ENCODE data around the gene REEP6. TPM values are rescaled to one million over a fixed set of nuclear protein-coding genes. Genes with fewer than 3 reads are reported as not detected.

REEP6 gene
- total RNA-seq, 4 donors from 2014 or later = 4.2 to 8.5 (median 5.9) TPM

- H3K27me3 ChIP-seq = no peaks in the 10 kb centered on the region
These were observed 2.7 kb upstream of the REEP6 start for GRCh38 chr19:1488282-1488601.

GRCh38 chr19:1489463-1490310, 1.3 kb upstream of the REEP6 start:
- Histone ChIP-seq H3K27ac (peak overlapping the region in 2 of 3 donors; percentile 2 to 26), H3K4me1 (peaks cover 12 to 14% of the 10 kb centered on the region in 2 donors), H3K36me3 (no peaks in the 10 kb centered on the region), H3K27me3 (no peaks in the 10 kb centered on the region), H3K9me3 (no peaks in the 10 kb centered on the region), H3K4me3 (replicated peaks in 1 of 3) (peak overlapping the region in 2 of 3 donors; percentile 42 to 47)
- TF ChIP-seq POLR2A (IDR thresholded peaks at IDR 0.05) (no peak), CTCF (IDR thresholded peaks at IDR 0.05) (no peak)
- WGBS, 2 donors = 33 to 62% methylated on average over 10 to 22 of the region's 37 CpGs
- DNase-seq = no peak
- intact Hi-C loops (cut with DNase I) = no loop called here

More at GRCh38 chr19:1488282-1488601, 2.7 kb upstream of the REEP6 start:
- Histone ChIP-seq H3K4me3 (replicated peaks in 1 of 3) (no peak overlapping the region), H3K27ac (no peak overlapping the region), H3K4me1 (peaks cover 12 to 14% of the 10 kb centered on the region in 2 donors), H3K36me3 (no peaks in the 10 kb centered on the region), H3K9me3 (no peaks in the 10 kb centered on the region)
- no peak for TF ChIP-seq POLR2A (IDR thresholded peaks at IDR 0.05)
- no peak for TF ChIP-seq CTCF (IDR thresholded peaks at IDR 0.05)
- DNase-seq = no peak
- intact Hi-C loops (cut with DNase I) = no loop called here
- WGBS, 2 donors = 92 to 98% methylated on average over 10 to 11 of the region's 11 CpGs

GRCh38 chr19:1490311-1491113, 469 bp upstream of the REEP6 start, which contains the start of gene PCSK4:
Gene PCSK4, minus strand, starts transcription at chr19:1490350. Its CDS starts 4 bp downstream, at chr19:1490346.
- H3K36me3 ChIP-seq = no peaks in the 10 kb centered on the region
- H3K27me3 ChIP-seq = no peaks in the 10 kb centered on the region
- 1% methylated on average over 44 to 52 of the region's 74 CpGs for WGBS, 2 donors
- intact Hi-C loops (cut with DNase I) = no loop called here
- H3K4me1 ChIP-seq = peaks cover 12 to 14% of the 10 kb centered on the region in 2 donors
- peak within 1 kb of the TSS in 2 of 3 donors; percentile 2 to 26 for H3K27ac ChIP-seq
- peak; percentile 98 to 99 for DNase-seq
- H3K4me3 ChIP-seq (replicated peaks in 1 of 3) = peak within 1 kb of the TSS in 2 of 3 donors; percentile 42 to 47
- TF ChIP-seq CTCF (IDR thresholded peaks at IDR 0.05) (no peak), POLR2A (IDR thresholded peaks at IDR 0.05) (peak in 1 of 2 donors; percentile 39)
- H3K9me3 ChIP-seq = no peaks in the 10 kb centered on the region

- H3K27ac ChIP-seq = no peak overlapping the region
- intact Hi-C loops (cut with DNase I) = no loop called here
- no peak for TF ChIP-seq CTCF (IDR thresholded peaks at IDR 0.05)
- TF ChIP-seq POLR2A (IDR thresholded peaks at IDR 0.05) = no peak
- no peak for DNase-seq
- no peaks in the 10 kb centered on the region for H3K27me3 ChIP-seq
- no peaks in the 10 kb centered on the region for H3K36me3 ChIP-seq
- WGBS, 2 donors = 59 to 68% methylated on average over 12 of the region's 12 CpGs
- no peaks in the 10 kb centered on the region for H3K9me3 ChIP-seq
- H3K4me1 ChIP-seq = peaks cover 12 to 14% of the 10 kb centered on the region in 2 donors
- peak overlapping the region in 1 of 3 donors; percentile 45 for H3K4me3 ChIP-seq (replicated peaks in 1 of 3)
These were observed 829 bp downstream of the REEP6 start for GRCh38 chr19:1491849-1492170.

Measured in thyroid gland (tissue), 4 donors.